HG03521 (cell line): ENCODE data around the gene GALP.
"Not testable (repeated sequence)": the region's sequence is repeated elsewhere in the genome, so short reads cannot be mapped to it uniquely, and the experiment has no call there.

Experiments
- ATAC-seq: cut with Tn5 transposase; IDR thresholded peaks from one replicate; pipeline ENCODE4 v1.9.1; 2021; ENCODE audit warnings: mild to moderate bottlenecking, moderate library complexity; ENCODE audit not compliant: unreplicated experiment

The GALP gene

GRCh38 chr19:56177564-56178243 is 1.9 kb downstream of the GALP start:
- ATAC-seq = no peak

GRCh38 chr19:56189785-56190184 is 14.0 kb downstream of the GALP start:
- ATAC-seq = no peak

GRCh38 chr19:56191115-56191514 is 15.3 kb downstream of the GALP start:
- no peak for ATAC-seq

- no peak for ATAC-seq
Observed at GRCh38 chr19:56191711-56192110, 15.9 kb downstream of the GALP start.

GRCh38 chr19:56193981-56194640 is 18.3 kb downstream of the GALP start:
- no peak for ATAC-seq

GRCh38 chr19:56197646-56198045 is 21.8 kb downstream of the GALP start, which contains the start of gene ZSCAN5B:
TSS of gene ZSCAN5B (minus strand) at chr19:56197783. CDS start at chr19:56193052, 4,731 bp downstream.
- ATAC-seq = not testable (repeated sequence)

- ATAC-seq = no peak
Observed at GRCh38 chr19:56199687-56200086, 23.9 kb downstream of the GALP start.

- no peak for ATAC-seq
Observed at GRCh38 chr19:56201973-56202372, 26.2 kb downstream of the GALP start, which contains the start of gene ZSCAN5C. TSS of gene ZSCAN5C (plus strand) at chr19:56202273. CDS start at chr19:56205914, 3,641 bp downstream.

- not testable (repeated sequence) for ATAC-seq
Observed at GRCh38 chr19:56207581-56207980, 31.8 kb downstream of the GALP start.

GRCh38 chr19:56209091-56209490 is 33.3 kb downstream of the GALP start:
- no peak for ATAC-seq

- not testable (repeated sequence) for ATAC-seq
Observed at GRCh38 chr19:56210036-56210435, 34.2 kb downstream of the GALP start.

- no peak for ATAC-seq
Observed at GRCh38 chr19:56211718-56212117, 35.9 kb downstream of the GALP start.

- no peak for ATAC-seq
Observed at GRCh38 chr19:56217039-56217949, 41.5 kb downstream of the GALP start.

GRCh38 chr19:56218961-56219360 is 43.2 kb downstream of the GALP start:
- no peak for ATAC-seq

GRCh38 chr19:56221442-56221841 is 45.6 kb downstream of the GALP start:
- not testable (repeated sequence) for ATAC-seq

- ATAC-seq = no peak
Observed at GRCh38 chr19:56221851-56222250, 46.0 kb downstream of the GALP start.

GRCh38 chr19:56222901-56223300 is 47.1 kb downstream of the GALP start:
- no peak for ATAC-seq

GRCh38 chr19:56223481-56223880 is 47.7 kb downstream of the GALP start:
- ATAC-seq = no peak
